K562 (cell line): ENCODE results near the gene CRTC3. TPM values are rescaled to one million over a fixed set of nuclear protein-coding genes. Genes with fewer than 3 reads are reported as not detected.

ENCODE experiments used
- ARNT ChIP-seq, 2 experiments: fragments of 450-650 bp; IDR thresholded peaks; 2 replicates each; pipeline ENCODE4 v1.6.1; 2016; ENCODE audit warnings: mild to moderate bottlenecking in 1 of 2
- CXXC5 ChIP-seq: fragments of 250-450 bp; sonication (Bioruptor Pico); IDR thresholded peaks from 2 replicates; pipeline ENCODE4 v1.8.0; 2022; ENCODE audit warnings: inconsistent platforms, mild to moderate bottlenecking, moderate library complexity
- DPF2 ChIP-seq: fragments of 450-650 bp; IDR thresholded peaks from 2 replicates; pipeline ENCODE4 v1.6.1; 2016
- FOSL1 ChIP-seq: fragments of 200-800 bp; sonication (Bioruptor generic); conservative IDR thresholded peaks from 2 replicates; pipeline ENCODE4 v1.6.1; 2016; ENCODE audit warnings: missing genetic modification characterization, missing compliant biosample characterization
- GABPA ChIP-seq: fragments of 200-800 bp; sonication (Bioruptor generic); conservative IDR thresholded peaks from 2 replicates; pipeline ENCODE4 v1.6.1; 2016; ENCODE audit warnings: low read depth, missing genetic modification characterization, missing compliant biosample characterization
- NFE2L1 ChIP-seq: fragments of 450-650 bp; IDR thresholded peaks from 2 replicates; pipeline ENCODE4 v1.6.1; 2016; ENCODE audit warnings: missing genetic modification characterization, low read depth, mild to moderate bottlenecking, missing compliant biosample characterization, moderate library complexity, borderline replicate concordance
- NR2C2 ChIP-seq, 2 experiments: fragments of 200-800 bp in 1 of 2; sonication (Bioruptor generic) in 1 of 2; sonication (generic) in 1 of 2; formaldehyde crosslinking in 1 of 2; IDR thresholded peaks; 2 replicates each; pipeline versions ENCODE4 v1.6.1 to v1.8.0; 2016 to 2022; ENCODE audit warnings: mild to moderate bottlenecking in 1 of 2, missing compliant biosample characterization in 1 of 2, missing genetic modification characterization in 1 of 2, missing genetic modification reagents in 1 of 2
- NRF1 ChIP-seq, 2 experiments: fragments of 450-650 bp; IDR thresholded peaks in 1 of 2; conservative IDR thresholded peaks in 1 of 2; 2 replicates each; pipeline ENCODE4 v1.6.1; 2014; ENCODE audit warnings: mild to moderate bottlenecking in 2 of 2
- RAD51 ChIP-seq: fragments of 450-650 bp; IDR thresholded peaks from 2 replicates; pipeline ENCODE4 v1.7.1; 2016; ENCODE audit warnings: low read depth, mild to moderate bottlenecking, borderline replicate concordance
- SAFB2 ChIP-seq: fragments of 200-400 bp; formaldehyde crosslinking; IDR thresholded peaks from 2 replicates; pipeline ENCODE4 v1.6.1; 2018; ENCODE audit warnings: borderline replicate concordance, low read length, low read depth, moderate library complexity; ENCODE audit not compliant: severe bottlenecking
- SMARCA4 ChIP-seq: fragments of 450-650 bp; IDR thresholded peaks from 2 replicates; pipeline ENCODE4 v1.6.1; 2016
- TEAD2 ChIP-seq: fragments of 450-650 bp; IDR thresholded peaks from 2 replicates; pipeline ENCODE4 v1.6.1; 2016; ENCODE audit warnings: missing genetic modification characterization, control low read depth, missing compliant biosample characterization
- TEAD4 ChIP-seq, 2 experiments: sonication (generic) in 1 of 2; formaldehyde crosslinking in 1 of 2; IDR thresholded peaks; 2 replicates each; pipeline versions ENCODE4 v1.6.1 to v1.8.0; 2012 to 2022; ENCODE audit warnings: borderline replicate concordance in 1 of 2, inconsistent platforms in 1 of 2, low read length in 1 of 2, mild to moderate bottlenecking in 1 of 2, missing genetic modification reagents in 1 of 2
- TFE3 ChIP-seq: fragments of 450-650 bp; formaldehyde crosslinking; IDR thresholded peaks from 2 replicates; pipeline ENCODE4 v1.4.0; 2020; ENCODE audit warnings: mild to moderate bottlenecking, mixed read lengths
- polyA plus RNA-seq, 8 experiments: library from polyadenylated mRNA; depleted of rRNA in 4 of 8; stranded (reverse) in 5 of 8; unstranded in 3 of 8; fragments of >200 nt; fragmentation: Nextera tagmentation in 2 of 8; fragmentation: Illumina TruSeq in 1 of 8; extraction: Ambion mirVana in 2 of 8; extraction: Trizol in 1 of 8; gene quantifications; 2 replicates each; pipeline versions ENCODE4 v1.2.1 to v1.2.3, GENCODE V29; 2011 to 2014; ENCODE audit warnings: inconsistent platforms in 1 of 8, missing spikeins in 1 of 8
- total RNA-seq, 7 experiments: library from RNA; depleted of rRNA in 6 of 7; stranded (reverse); fragments of >200 nt in 6 of 7; fragmentation: Illumina TruSeq in 2 of 7; extraction: Trizol in 2 of 7; gene quantifications; 2 replicates each; pipeline versions ENCODE4 v1.2.1 to v1.2.3, GENCODE V29; 2011 to 2021; ENCODE audit warnings: low replicate concordance in 1 of 7
- TF ChIP-seq, protein P1 (sequence below), 2 experiments: fragments of 450-650 bp; IDR thresholded peaks; 2 replicates each; pipeline ENCODE4 v1.6.1; 2016
- TF ChIP-seq, protein P2 (sequence below): fragments of 450-650 bp; IDR thresholded peaks from 2 replicates; pipeline ENCODE4 v1.6.1; 2017; ENCODE audit warnings: antibody characterized with exemption, mild to moderate bottlenecking
- TF ChIP-seq, protein P3 (sequence below): sonication (generic); formaldehyde crosslinking; IDR thresholded peaks from 2 replicates; pipeline ENCODE4 v1.8.0; 2022; ENCODE audit warnings: missing genetic modification reagents, mild to moderate bottlenecking, moderate library complexity, borderline replicate concordance

Gene CRTC3
- total and polyA plus RNA-seq, 9 of the 15 experiments (the other 6 are each of a cell fraction or from before 2014, with no cell fraction given): 1.2 to 19.0 (median 11.6) TPM

DNA sequence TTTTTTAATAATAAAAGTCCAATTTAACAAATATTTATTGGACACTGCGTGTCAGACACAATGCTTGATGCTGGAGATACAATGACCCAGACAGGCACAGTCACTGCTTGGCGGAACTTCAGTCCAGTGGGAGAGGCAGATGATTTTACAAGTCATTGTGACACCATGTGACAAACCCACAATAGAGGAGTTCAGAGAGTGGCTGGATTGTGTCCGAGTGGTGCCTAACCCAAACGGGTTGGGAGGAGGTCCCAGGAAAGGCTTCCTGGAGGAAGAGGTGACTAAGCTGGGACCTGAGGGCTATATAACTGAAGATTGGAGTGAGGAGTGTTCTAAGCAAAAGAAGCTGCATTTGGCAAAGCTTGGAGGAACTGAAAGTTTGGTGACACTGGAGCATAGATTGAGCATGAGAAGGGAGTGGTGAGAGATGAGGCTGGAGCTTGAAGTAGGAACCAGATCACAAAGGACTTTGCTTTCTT lies 41.4 kb downstream of the CRTC3 start (continued):
- TF ChIP-seq TFE3 (CRISPR knock-in tag): peak; percentile 57; the same call in 1 of the 2 replicates
- TF ChIP-seq NRF1 (conservative IDR thresholded peaks at IDR 0.05 in 1 of 2, IDR thresholded peaks at IDR 0.05 in 1 of 2): peak in 1 of 2 experiments; percentile 45
- TF ChIP-seq SMARCA4: peak; percentile 76
- peak; percentile 35; the same call in 1 of the 2 replicates for TF ChIP-seq CXXC5 (CRISPR knock-in tag)
- TF ChIP-seq GABPA (tag): peak; percentile 46; the same call in 1 of the 2 replicates
- TF ChIP-seq NR2C2 (CRISPR knock-in tag; IDR thresholded peaks at IDR 0.05): no peak
- TF ChIP-seq NR2C2 (tag; IDR thresholded peaks at IDR 0.05): peak; percentile 42; the same call in 1 of the 2 replicates
- TF ChIP-seq SAFB2: no peak
- TF ChIP-seq, protein P1, sequence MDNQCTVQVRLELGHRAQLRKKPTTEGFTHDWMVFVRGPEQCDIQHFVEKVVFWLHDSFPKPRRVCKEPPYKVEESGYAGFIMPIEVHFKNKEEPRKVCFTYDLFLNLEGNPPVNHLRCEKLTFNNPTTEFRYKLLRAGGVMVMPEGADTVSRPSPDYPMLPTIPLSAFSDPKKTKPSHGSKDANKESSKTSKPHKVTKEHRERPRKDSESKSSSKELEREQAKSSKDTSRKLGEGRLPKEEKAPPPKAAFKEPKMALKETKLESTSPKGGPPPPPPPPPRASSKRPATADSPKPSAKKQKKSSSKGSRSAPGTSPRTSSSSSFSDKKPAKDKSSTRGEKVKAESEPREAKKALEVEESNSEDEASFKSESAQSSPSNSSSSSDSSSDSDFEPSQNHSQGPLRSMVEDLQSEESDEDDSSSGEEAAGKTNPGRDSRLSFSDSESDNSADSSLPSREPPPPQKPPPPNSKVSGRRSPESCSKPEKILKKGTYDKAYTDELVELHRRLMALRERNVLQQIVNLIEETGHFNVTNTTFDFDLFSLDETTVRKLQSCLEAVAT (IDR thresholded peaks at IDR 0.05): peak in 1 of 2 experiments; percentile 36; a peak in 2 of 4 replicates
- TF ChIP-seq DPF2: peak; percentile 80
- TF ChIP-seq RAD51: peak; percentile 79
- TF ChIP-seq, protein P2, sequence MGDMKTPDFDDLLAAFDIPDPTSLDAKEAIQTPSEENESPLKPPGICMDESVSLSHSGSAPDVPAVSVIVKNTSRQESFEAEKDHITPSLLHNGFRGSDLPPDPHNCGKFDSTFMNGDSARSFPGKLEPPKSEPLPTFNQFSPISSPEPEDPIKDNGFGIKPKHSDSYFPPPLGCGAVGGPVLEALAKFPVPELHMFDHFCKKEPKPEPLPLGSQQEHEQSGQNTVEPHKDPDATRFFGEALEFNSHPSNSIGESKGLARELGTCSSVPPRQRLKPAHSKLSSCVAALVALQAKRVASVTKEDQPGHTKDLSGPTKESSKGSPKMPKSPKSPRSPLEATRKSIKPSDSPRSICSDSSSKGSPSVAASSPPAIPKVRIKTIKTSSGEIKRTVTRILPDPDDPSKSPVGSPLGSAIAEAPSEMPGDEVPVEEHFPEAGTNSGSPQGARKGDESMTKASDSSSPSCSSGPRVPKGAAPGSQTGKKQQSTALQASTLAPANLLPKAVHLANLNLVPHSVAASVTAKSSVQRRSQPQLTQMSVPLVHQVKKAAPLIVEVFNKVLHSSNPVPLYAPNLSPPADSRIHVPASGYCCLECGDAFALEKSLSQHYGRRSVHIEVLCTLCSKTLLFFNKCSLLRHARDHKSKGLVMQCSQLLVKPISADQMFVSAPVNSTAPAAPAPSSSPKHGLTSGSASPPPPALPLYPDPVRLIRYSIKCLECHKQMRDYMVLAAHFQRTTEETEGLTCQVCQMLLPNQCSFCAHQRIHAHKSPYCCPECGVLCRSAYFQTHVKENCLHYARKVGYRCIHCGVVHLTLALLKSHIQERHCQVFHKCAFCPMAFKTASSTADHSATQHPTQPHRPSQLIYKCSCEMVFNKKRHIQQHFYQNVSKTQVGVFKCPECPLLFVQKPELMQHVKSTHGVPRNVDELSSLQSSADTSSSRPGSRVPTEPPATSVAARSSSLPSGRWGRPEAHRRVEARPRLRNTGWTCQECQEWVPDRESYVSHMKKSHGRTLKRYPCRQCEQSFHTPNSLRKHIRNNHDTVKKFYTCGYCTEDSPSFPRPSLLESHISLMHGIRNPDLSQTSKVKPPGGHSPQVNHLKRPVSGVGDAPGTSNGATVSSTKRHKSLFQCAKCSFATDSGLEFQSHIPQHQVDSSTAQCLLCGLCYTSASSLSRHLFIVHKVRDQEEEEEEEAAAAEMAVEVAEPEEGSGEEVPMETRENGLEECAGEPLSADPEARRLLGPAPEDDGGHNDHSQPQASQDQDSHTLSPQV: 0 out of 2 replicates have a peak, but pooled peaks have one; percentile 52
- TF ChIP-seq, protein P3, sequence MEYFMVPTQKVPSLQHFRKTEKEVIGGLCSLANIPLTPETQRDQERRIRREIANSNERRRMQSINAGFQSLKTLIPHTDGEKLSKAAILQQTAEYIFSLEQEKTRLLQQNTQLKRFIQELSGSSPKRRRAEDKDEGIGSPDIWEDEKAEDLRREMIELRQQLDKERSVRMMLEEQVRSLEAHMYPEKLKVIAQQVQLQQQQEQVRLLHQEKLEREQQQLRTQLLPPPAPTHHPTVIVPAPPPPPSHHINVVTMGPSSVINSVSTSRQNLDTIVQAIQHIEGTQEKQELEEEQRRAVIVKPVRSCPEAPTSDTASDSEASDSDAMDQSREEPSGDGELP: 0 out of 2 replicates have a peak, but pooled peaks have one; percentile 20
- TF ChIP-seq TEAD4 (IDR thresholded peaks at IDR 0.05; ENCODE audit: low read length): peak; percentile 24; the same call in 1 of the 2 replicates
- no peak for TF ChIP-seq TEAD4 (CRISPR knock-in tag; IDR thresholded peaks at IDR 0.05; ENCODE audit: borderline replicate concordance)
- 0 out of 4 replicates have a peak, but pooled peaks of 1 of the 2 experiments have one; percentile 55 for TF ChIP-seq ARNT (IDR thresholded peaks at IDR 0.05)
- TF ChIP-seq TEAD2 (tag): no peak
- peak; percentile 74 for TF ChIP-seq FOSL1 (tag)
- TF ChIP-seq NFE2L1 (tag): peak; percentile 22; the same call in 1 of the 2 replicates
